OCI-LY7 (cell line): Measurements from ENCODE around the gene GALNTL6.

Experiments
- CTCF ChIP-seq: fragments of 200-600 bp; sonication (generic); conservative IDR thresholded peaks from 2 replicates; pipeline ENCODE4 v1.5.1; 2014; ENCODE audit warnings: mild to moderate bottlenecking, antibody characterized with exemption, low read length, moderate library complexity, mixed read lengths
- EZH2phosphoT487 ChIP-seq: fragments of 200-600 bp; sonication (generic); IDR thresholded peaks from 2 replicates; pipeline ENCODE4 v1.6.1; 2018; ENCODE audit warnings: low read depth, borderline replicate concordance, mild to moderate bottlenecking, mixed run types, antibody characterized with exemption, low read length, moderate library complexity, mixed read lengths

- no peak for TF ChIP-seq CTCF
- TF ChIP-seq EZH2phosphoT487: no peak
These were observed 839.2 kb downstream of the GALNTL6 start for GRCh38 chr4:172652369-172652768.
